HFFc6 (cell line): ENCODE data around the gene PDLIM7. TPM values are rescaled to one million over a fixed set of nuclear protein-coding genes. Genes with fewer than 3 reads are reported as not detected.
A peak's percentile ranks its signal among the peaks of the same experiment; 100 is the strongest.

Source experiments
- DNase-seq: peaks from one replicate; pipeline ENCODE4 v3.0.0-alpha.2; 2018
- H3K27ac Mint-ChIP-seq: 2 replicates; pipeline ENCODE4 v1.8.0; 2020; ENCODE audit warnings: mild to moderate bottlenecking, mixed read lengths
- H3K27me3 Mint-ChIP-seq: 2 replicates; pipeline ENCODE4 v1.8.0; 2021; ENCODE audit warnings: mild to moderate bottlenecking, moderate library complexity, mixed read lengths; ENCODE audit not compliant: insufficient read depth
- H3K36me3 Mint-ChIP-seq: 2 replicates; pipeline ENCODE4 v1.8.0; 2021; ENCODE audit warnings: low read depth, mixed read lengths
- H3K4me1 Mint-ChIP-seq: 2 replicates; pipeline ENCODE4 v1.8.0; 2020; ENCODE audit warnings: low read depth, mixed read lengths
- H3K4me3 Mint-ChIP-seq: 2 replicates; pipeline ENCODE4 v1.8.0; 2020; ENCODE audit warnings: mild to moderate bottlenecking, moderate library complexity, mixed read lengths
- H3K9me3 Mint-ChIP-seq: 2 replicates; pipeline ENCODE4 v1.8.0; 2020; ENCODE audit warnings: mild to moderate bottlenecking, mixed read lengths
- CTCF ChIP-seq: fragments of 200-600 bp; sonication (generic); IDR thresholded peaks from 2 replicates; pipeline ENCODE4 v1.5.0; 2021; ENCODE audit warnings: antibody characterized with exemption, mild to moderate bottlenecking
- total RNA-seq, 6 experiments: library from RNA; stranded (reverse); fragmentation: NEBNext Ultra II Directional; extraction: Animal tissue kit (Norgen Biotek cat#: 25700); gene quantifications; 2 replicates in 1 of 6; 3 replicates in 5 of 6; pipeline ENCODE4 v1.2.3, GENCODE V29; 2021

The PDLIM7 gene
- total RNA-seq, 6 experiments from 2014 or later: 339 to 353 (median 343) TPM

- peaks cover 4% of the 10 kb centered on the region; the same call in 1 of the 2 replicates for H3K9me3 Mint-ChIP-seq
- H3K4me1 Mint-ChIP-seq: peaks cover 78% of the 10 kb centered on the region
- no peak for DNase-seq
- peaks cover 55% of the 10 kb centered on the region for H3K27me3 Mint-ChIP-seq
- H3K27ac Mint-ChIP-seq: peak overlapping the region; percentile 78
- TF ChIP-seq CTCF: no peak
- peak overlapping the region; percentile 60 for H3K4me3 Mint-ChIP-seq
- peaks cover 5% of the 10 kb centered on the region; the same call in 1 of the 2 replicates for H3K36me3 Mint-ChIP-seq
Observed at GRCh38 chr5:177474002-177474476, 23.4 kb downstream of the PDLIM7 start.

GRCh38 chr5:177473443-177474001 lies 23.9 kb downstream of the PDLIM7 start, which contains the start of gene DBN1:
TSS of gene DBN1 (minus strand) at chr5:177473634. CDS start at chr5:177473521, 113 bp downstream.
- no peak for DNase-seq
- TF ChIP-seq CTCF: no peak
- peaks cover 10% of the 10 kb centered on the region; the same call in 1 of the 2 replicates for H3K36me3 Mint-ChIP-seq
- peak within 1 kb of the TSS; percentile 78 for H3K27ac Mint-ChIP-seq
- peaks cover 78% of the 10 kb centered on the region for H3K4me1 Mint-ChIP-seq
- H3K27me3 Mint-ChIP-seq: peaks cover 51% of the 10 kb centered on the region
- H3K9me3 Mint-ChIP-seq: peaks cover 4% of the 10 kb centered on the region; the same call in 1 of the 2 replicates
- H3K4me3 Mint-ChIP-seq: peak within 1 kb of the TSS; percentile 92

GRCh38 chr5:177472460-177473442 lies 24.7 kb downstream of the PDLIM7 start:
- H3K27me3 Mint-ChIP-seq: peaks cover 43% of the 10 kb centered on the region

GRCh38 chr5:177471610-177472356 lies 25.6 kb downstream of the PDLIM7 start:
- peak; percentile 7; the same call in 1 of the 2 replicates for TF ChIP-seq CTCF
- peaks cover 71% of the 10 kb centered on the region for H3K4me1 Mint-ChIP-seq
- no peaks in the 10 kb centered on the region for H3K9me3 Mint-ChIP-seq
- peak overlapping the region; percentile 97 for H3K27ac Mint-ChIP-seq
- H3K36me3 Mint-ChIP-seq: peaks cover 14% of the 10 kb centered on the region
- H3K4me3 Mint-ChIP-seq: peak overlapping the region; percentile 92
- DNase-seq: peak; percentile 79
- peaks cover 36% of the 10 kb centered on the region for H3K27me3 Mint-ChIP-seq

More at GRCh38 chr5:177472460-177473442, 24.7 kb downstream of the PDLIM7 start:
- Mint-ChIP-seq H3K36me3 (peaks cover 14% of the 10 kb centered on the region), H3K9me3 (peaks cover 3% of the 10 kb centered on the region; the same call in 1 of the 2 replicates), H3K4me3 (peak overlapping the region; percentile 92), H3K27ac (peak overlapping the region; percentile 97), H3K4me1 (peaks cover 75% of the 10 kb centered on the region)
- DNase-seq: no peak
- no peak for TF ChIP-seq CTCF
